Neural progenitor cell (in vitro differentiated cells): ENCODE results near the gene TAS2R30. TPM values are rescaled to one million over a fixed set of nuclear protein-coding genes. Genes with fewer than 3 reads are reported as not detected.

Experiments used
- DNase-seq: peaks from one replicate; pipeline ENCODE4 v3.0.0-alpha.2; 2016; ENCODE audit warnings: low spot score
- H2AFZ ChIP-seq: fragments of 200-600 bp; sonication (generic); replicated peaks from 2 replicates; pipeline ENCODE4 v1.6.1; 2016; ENCODE audit warnings: antibody characterized with exemption
- H3F3A ChIP-seq: fragments of 200-600 bp; sonication (generic); 2 replicates; pipeline ENCODE4 v1.6.1; 2016; ENCODE audit warnings: antibody characterized with exemption, low read depth
- H3K27ac ChIP-seq: fragments of 200-600 bp; sonication (generic); 2 replicates; pipeline ENCODE4 v1.5.1; 2016; ENCODE audit warnings: mild to moderate bottlenecking
- H3K27me3 ChIP-seq: fragments of 200-600 bp; sonication (generic); 2 replicates; pipeline ENCODE4 v1.6.1; 2016; ENCODE audit warnings: mild to moderate bottlenecking, moderate library complexity
- H3K36me3 ChIP-seq: fragments of 200-600 bp; sonication (generic); 2 replicates; pipeline ENCODE4 v1.5.1; 2016
- H3K4me1 ChIP-seq: fragments of 200-600 bp; sonication (generic); 2 replicates; pipeline ENCODE4 v1.6.1; 2016; ENCODE audit warnings: mixed run types
- H3K4me2 ChIP-seq: fragments of 200-600 bp; sonication (generic); 2 replicates; pipeline ENCODE4 v1.6.1; 2016
- H3K4me3 ChIP-seq: fragments of 200-600 bp; sonication (generic); 2 replicates; pipeline ENCODE4 v1.5.1; 2016
- H3K79me2 ChIP-seq: fragments of 200-600 bp; sonication (generic); 2 replicates; pipeline ENCODE4 v1.6.1; 2016; ENCODE audit warnings: low read depth
- H3K9ac ChIP-seq: fragments of 200-600 bp; sonication (generic); 2 replicates; pipeline ENCODE4 v1.6.1; 2016
- H3K9me3 ChIP-seq: fragments of 200-600 bp; sonication (generic); 2 replicates; pipeline ENCODE4 v1.5.1; 2016; ENCODE audit warnings: low read depth
- H4K20me1 ChIP-seq: fragments of 200-600 bp; sonication (generic); 2 replicates; pipeline ENCODE4 v1.6.1; 2016; ENCODE audit warnings: low read depth
- H3K27ac Mint-ChIP-seq: 3 replicates; pipeline ENCODE4 v1.8.0; 2021; ENCODE audit warnings: mixed read lengths
- H3K27me3 Mint-ChIP-seq: 2 replicates; pipeline ENCODE4 v1.8.0; 2022; ENCODE audit warnings: low read depth, mild to moderate bottlenecking, inconsistent platforms, moderate library complexity, mixed read lengths; ENCODE audit not compliant: insufficient read depth
- H3K36me3 Mint-ChIP-seq: 3 replicates; pipeline ENCODE4 v1.8.0; 2021; ENCODE audit warnings: mixed read lengths
- H3K4me1 Mint-ChIP-seq: 3 replicates; pipeline ENCODE4 v1.8.0; 2021; ENCODE audit warnings: mixed read lengths
- H3K4me3 Mint-ChIP-seq: 3 replicates; pipeline ENCODE4 v1.8.0; 2021; ENCODE audit warnings: mild to moderate bottlenecking, moderate library complexity, mixed read lengths
- H3K9me3 Mint-ChIP-seq: 3 replicates; pipeline ENCODE4 v1.8.0; 2020; ENCODE audit warnings: mixed read lengths
- EZH2 ChIP-seq: fragments of 200-600 bp; sonication (generic); IDR thresholded peaks from 2 replicates; pipeline ENCODE4 v1.6.1; 2017; ENCODE audit warnings: antibody characterized with exemption, mild to moderate bottlenecking, moderate library complexity
- EZH2phosphoT487 ChIP-seq: fragments of 200-600 bp; sonication (generic); IDR thresholded peaks from 2 replicates; pipeline ENCODE4 v1.6.1; 2017; ENCODE audit warnings: antibody characterized with exemption
- total RNA-seq: library from RNA; depleted of rRNA; stranded (reverse); fragments of >200 nt; gene quantifications from 2 replicates; pipeline ENCODE4 v1.2.3, GENCODE V29; 2015; ENCODE audit warnings: low replicate concordance
- TF ChIP-seq, protein P1 (sequence below): fragments of 200-600 bp; sonication (generic); IDR thresholded peaks from 2 replicates; pipeline ENCODE4 v1.5.1; 2017; ENCODE audit warnings: antibody characterized with exemption, mild to moderate bottlenecking

The TAS2R30 gene
- total RNA-seq, 1 donor from 2014 or later, result 13.1 TPM

DNA sequence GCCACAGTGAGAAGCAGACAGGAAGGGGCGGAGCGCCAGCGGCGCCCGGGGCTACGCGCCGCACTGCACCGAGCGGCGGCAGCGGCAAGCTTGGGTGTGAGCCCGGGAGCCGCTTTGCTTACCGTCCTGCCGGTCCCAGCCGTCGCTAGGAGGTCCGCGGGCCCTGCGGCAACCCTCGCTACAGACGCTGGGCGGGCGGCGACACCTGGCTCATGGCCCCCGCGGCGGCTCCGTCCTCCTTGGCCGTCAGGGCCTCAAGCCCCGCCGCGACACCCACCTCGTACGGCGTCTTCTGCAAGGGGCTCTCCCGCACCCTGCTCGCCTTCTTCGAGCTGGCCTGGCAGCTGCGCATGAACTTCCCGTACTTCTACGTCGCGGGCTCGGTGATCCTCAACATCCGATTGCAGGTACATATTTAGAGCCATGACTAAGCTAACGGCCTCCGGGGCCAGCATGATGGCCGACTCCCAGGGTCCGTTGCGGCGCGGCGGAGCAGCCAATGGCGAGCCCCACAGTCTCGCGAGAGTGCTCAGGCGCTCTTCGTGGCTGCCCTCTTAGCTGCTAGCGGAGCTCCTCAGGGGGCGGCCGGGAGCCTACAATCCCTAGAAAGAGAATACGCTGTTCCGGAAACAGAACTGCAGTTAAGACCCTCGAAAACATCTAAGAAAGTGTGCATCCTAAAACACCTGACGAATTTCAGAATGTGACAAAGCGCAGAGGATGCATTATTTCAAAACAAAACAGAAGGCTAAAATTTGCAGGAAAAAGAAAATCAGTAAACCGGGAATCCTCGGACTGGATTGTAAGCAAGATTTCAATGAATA lies 36.9 kb upstream of the TAS2R30 start, which contains the start of gene SMIM10L1:
Gene SMIM10L1, plus strand, starts transcription at position 50 of the 824 bp plus-strand sequence. Its CDS starts 163 bp downstream, at position 213.
- Histone ChIP-seq H3K9ac (peak within 1 kb of the TSS; percentile 93), H3K79me2 (peaks cover 92% of the 10 kb centered on the region), H2AFZ (peak within 1 kb of the TSS; percentile 74), H3K4me3 (peak within 1 kb of the TSS; percentile 73), H3K27me3 (no peaks in the 10 kb centered on the region), H3K4me1 (peaks cover 34% of the 10 kb centered on the region), H3K36me3 (no peaks in the 10 kb centered on the region), H3K9me3 (no peaks in the 10 kb centered on the region), H3K27ac (peak within 1 kb of the TSS; percentile 96), H3K4me2 (peak within 1 kb of the TSS; percentile 87), H4K20me1 (peaks cover 39% of the 10 kb centered on the region), H3F3A (peaks cover 3% of the 10 kb centered on the region)
- Mint-ChIP-seq H3K4me1 (peaks cover 25% of the 10 kb centered on the region), H3K27me3 (peaks cover 3% of the 10 kb centered on the region), H3K9me3 (no peaks in the 10 kb centered on the region), H3K4me3 (peak within 1 kb of the TSS; percentile 99), H3K36me3 (peaks cover 32% of the 10 kb centered on the region), H3K27ac (peak within 1 kb of the TSS; percentile 100)
- TF ChIP-seq EZH2phosphoT487 (no peak), EZH2 (no peak)
- TF ChIP-seq, protein P1, sequence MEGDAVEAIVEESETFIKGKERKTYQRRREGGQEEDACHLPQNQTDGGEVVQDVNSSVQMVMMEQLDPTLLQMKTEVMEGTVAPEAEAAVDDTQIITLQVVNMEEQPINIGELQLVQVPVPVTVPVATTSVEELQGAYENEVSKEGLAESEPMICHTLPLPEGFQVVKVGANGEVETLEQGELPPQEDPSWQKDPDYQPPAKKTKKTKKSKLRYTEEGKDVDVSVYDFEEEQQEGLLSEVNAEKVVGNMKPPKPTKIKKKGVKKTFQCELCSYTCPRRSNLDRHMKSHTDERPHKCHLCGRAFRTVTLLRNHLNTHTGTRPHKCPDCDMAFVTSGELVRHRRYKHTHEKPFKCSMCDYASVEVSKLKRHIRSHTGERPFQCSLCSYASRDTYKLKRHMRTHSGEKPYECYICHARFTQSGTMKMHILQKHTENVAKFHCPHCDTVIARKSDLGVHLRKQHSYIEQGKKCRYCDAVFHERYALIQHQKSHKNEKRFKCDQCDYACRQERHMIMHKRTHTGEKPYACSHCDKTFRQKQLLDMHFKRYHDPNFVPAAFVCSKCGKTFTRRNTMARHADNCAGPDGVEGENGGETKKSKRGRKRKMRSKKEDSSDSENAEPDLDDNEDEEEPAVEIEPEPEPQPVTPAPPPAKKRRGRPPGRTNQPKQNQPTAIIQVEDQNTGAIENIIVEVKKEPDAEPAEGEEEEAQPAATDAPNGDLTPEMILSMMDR, result no peak
- peak; percentile 99 for DNase-seq

DNA sequence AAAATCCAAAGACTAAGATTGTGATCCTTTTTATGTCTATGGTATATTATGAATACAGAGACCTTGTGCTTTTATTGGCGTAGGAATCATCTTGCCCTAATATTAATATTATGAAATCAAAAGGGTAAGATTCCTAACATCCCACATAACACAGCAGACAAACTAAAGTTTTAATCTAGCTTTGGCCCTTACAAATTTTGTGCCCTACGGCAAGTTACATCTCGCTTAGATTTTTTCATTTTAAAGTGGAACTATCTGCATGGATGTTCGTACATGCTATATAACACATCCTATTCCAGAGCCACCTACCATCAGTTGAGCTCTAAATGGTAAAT lies 36.3 kb upstream of the TAS2R30 start:
- peak overlapping the region; percentile 96 for H3K27ac ChIP-seq
- Mint-ChIP-seq H3K4me1 (peaks cover 25% of the 10 kb centered on the region), H3K4me3 (peak overlapping the region; percentile 99), H3K27ac (peak overlapping the region; percentile 76), H3K9me3 (peaks cover 3% of the 10 kb centered on the region), H3K36me3 (peaks cover 38% of the 10 kb centered on the region), H3K27me3 (peaks cover 4% of the 10 kb centered on the region)
- TF ChIP-seq EZH2phosphoT487, result no peak
- TF ChIP-seq, protein P1, result no peak
- TF ChIP-seq EZH2, result no peak
- peaks cover 3% of the 10 kb centered on the region for H3F3A ChIP-seq
- peaks cover 34% of the 10 kb centered on the region for H3K4me1 ChIP-seq
- peak overlapping the region; percentile 93 for H3K9ac ChIP-seq
- peaks cover 42% of the 10 kb centered on the region for H4K20me1 ChIP-seq
- peak overlapping the region; percentile 87 for H3K4me2 ChIP-seq
- H3K9me3 ChIP-seq, result no peaks in the 10 kb centered on the region
- H3K27me3 ChIP-seq, result no peaks in the 10 kb centered on the region
- H3K36me3 ChIP-seq, result no peaks in the 10 kb centered on the region
- no peak for DNase-seq
- no peak overlapping the region for H2AFZ ChIP-seq
- H3K4me3 ChIP-seq, result peak overlapping the region; percentile 73
- H3K79me2 ChIP-seq, result peaks cover 97% of the 10 kb centered on the region

GRCh38 chr12:11166300-11166699 lies 31.9 kb upstream of the TAS2R30 start:
- Histone ChIP-seq H2AFZ (no peak overlapping the region), H3K9me3 (no peaks in the 10 kb centered on the region), H3K4me1 (peaks cover 23% of the 10 kb centered on the region), H3K4me3 (no peak overlapping the region), H3K36me3 (peaks cover 16% of the 10 kb centered on the region), H3K9ac (no peak overlapping the region), H3K27ac (no peak overlapping the region), H3K27me3 (no peaks in the 10 kb centered on the region), H3K79me2 (peaks cover 100% of the 10 kb centered on the region), H4K20me1 (peaks cover 81% of the 10 kb centered on the region), H3K4me2 (no peak overlapping the region), H3F3A (peaks cover 3% of the 10 kb centered on the region)
- no peak overlapping the region for H3K27ac Mint-ChIP-seq
- peaks cover 6% of the 10 kb centered on the region for H3K9me3 Mint-ChIP-seq
- H3K36me3 Mint-ChIP-seq, result peaks cover 65% of the 10 kb centered on the region
- peaks cover 12% of the 10 kb centered on the region for H3K4me1 Mint-ChIP-seq
- H3K4me3 Mint-ChIP-seq, result no peak overlapping the region
- no peak for DNase-seq
- peaks cover 2% of the 10 kb centered on the region for H3K27me3 Mint-ChIP-seq
- TF ChIP-seq EZH2, result no peak
- no peak for TF ChIP-seq EZH2phosphoT487
- TF ChIP-seq, protein P1, result no peak
